Bronchial epithelial cell (primary cell): ENCODE results near the gene C4B. TPM values are rescaled to one million over a fixed set of nuclear protein-coding genes. Genes with fewer than 3 reads are reported as not detected.
"Not testable (repeated sequence)": the region's sequence is repeated elsewhere in the genome, so short reads cannot be mapped to it uniquely, and the experiment has no call there.

Source experiments
- DNase-seq: peaks from one replicate; pipeline ENCODE4 v3.0.0-alpha.2; 2010; ENCODE audit warnings: low read depth
- FAIRE-seq: peaks from 2 replicates; lab custom pipeline; 2011; peaks lifted over from hg19 to GRCh38; lab: Jason Lieb, UNC
- H3K27me3 ChIP-seq: 2 replicates; pipeline ENCODE4 v1.5.1; 2011; ENCODE audit warnings: low read length; ENCODE audit not compliant: control insufficient read depth, insufficient read depth
- H3K36me3 ChIP-seq: 2 replicates; pipeline ENCODE4 v1.5.1; 2011; ENCODE audit warnings: low read length; ENCODE audit not compliant: control insufficient read depth, insufficient read depth
- H3K4me3 ChIP-seq: 2 replicates; pipeline ENCODE4 v1.5.1; 2011; ENCODE audit warnings: mild to moderate bottlenecking, low read depth, low read length, control low read depth
- CTCF ChIP-seq: IDR thresholded peaks from 2 replicates; pipeline ENCODE4 v1.5.1; 2011; ENCODE audit warnings: mild to moderate bottlenecking, moderate library complexity, low read length, control low read depth, inconsistent platforms; ENCODE audit not compliant: insufficient read depth, severe bottlenecking
- total RNA-seq: library from RNA; depleted of rRNA; stranded (reverse); fragments of >200 nt; gene quantifications from 2 replicates; pipeline ENCODE4 v1.2.1, GENCODE V29; 2014

C4B gene
- total RNA-seq = 1.6 and 2.6 TPM in 2 replicates

GRCh38 chr6:32014547-32014946 lies at the start of gene C4B:
Gene C4B (plus strand): TSS chr6:32014795. CDS start chr6:32014846, 51 bp downstream.
- H3K36me3 ChIP-seq, H3K27me3 ChIP-seq, DNase-seq, FAIRE-seq, H3K4me3 ChIP-seq: not testable (repeated sequence)

DNA sequence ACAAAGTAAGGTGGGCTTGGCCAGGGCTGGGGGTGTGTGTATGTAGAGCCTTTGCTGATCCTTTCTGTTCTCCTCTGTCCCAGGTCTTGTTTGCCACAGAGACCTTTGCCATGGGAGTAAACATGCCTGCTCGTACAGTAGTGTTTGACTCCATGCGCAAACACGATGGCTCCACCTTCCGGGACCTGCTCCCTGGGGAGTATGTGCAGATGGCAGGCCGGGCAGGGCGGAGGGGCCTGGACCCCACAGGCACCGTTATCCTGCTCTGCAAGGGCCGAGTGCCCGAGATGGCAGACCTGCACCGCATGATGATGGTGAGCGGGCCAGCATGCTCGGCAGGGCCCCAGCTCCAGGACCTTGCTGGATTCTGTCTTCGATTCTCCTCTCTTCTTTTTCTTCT lies 48.9 kb upstream of the C4B start:
- TF ChIP-seq CTCF = no peak

GRCh38 chr6:31966506-31966905 lies 48.1 kb upstream of the C4B start:
- TF ChIP-seq CTCF = no peak
- Histone ChIP-seq H3K4me3 (no peak overlapping the region), H3K36me3 (peaks cover 40% of the 10 kb centered on the region), H3K27me3 (no peaks in the 10 kb centered on the region)
- FAIRE-seq (no peak), DNase-seq (no peak)

More for the DNA sequence above, 48.9 kb upstream of the C4B start:
- Histone ChIP-seq H3K27me3 (no peaks in the 10 kb centered on the region), H3K4me3 (no peak overlapping the region), H3K36me3 (peaks cover 46% of the 10 kb centered on the region)
- FAIRE-seq (no peak), DNase-seq (no peak)

DNA sequence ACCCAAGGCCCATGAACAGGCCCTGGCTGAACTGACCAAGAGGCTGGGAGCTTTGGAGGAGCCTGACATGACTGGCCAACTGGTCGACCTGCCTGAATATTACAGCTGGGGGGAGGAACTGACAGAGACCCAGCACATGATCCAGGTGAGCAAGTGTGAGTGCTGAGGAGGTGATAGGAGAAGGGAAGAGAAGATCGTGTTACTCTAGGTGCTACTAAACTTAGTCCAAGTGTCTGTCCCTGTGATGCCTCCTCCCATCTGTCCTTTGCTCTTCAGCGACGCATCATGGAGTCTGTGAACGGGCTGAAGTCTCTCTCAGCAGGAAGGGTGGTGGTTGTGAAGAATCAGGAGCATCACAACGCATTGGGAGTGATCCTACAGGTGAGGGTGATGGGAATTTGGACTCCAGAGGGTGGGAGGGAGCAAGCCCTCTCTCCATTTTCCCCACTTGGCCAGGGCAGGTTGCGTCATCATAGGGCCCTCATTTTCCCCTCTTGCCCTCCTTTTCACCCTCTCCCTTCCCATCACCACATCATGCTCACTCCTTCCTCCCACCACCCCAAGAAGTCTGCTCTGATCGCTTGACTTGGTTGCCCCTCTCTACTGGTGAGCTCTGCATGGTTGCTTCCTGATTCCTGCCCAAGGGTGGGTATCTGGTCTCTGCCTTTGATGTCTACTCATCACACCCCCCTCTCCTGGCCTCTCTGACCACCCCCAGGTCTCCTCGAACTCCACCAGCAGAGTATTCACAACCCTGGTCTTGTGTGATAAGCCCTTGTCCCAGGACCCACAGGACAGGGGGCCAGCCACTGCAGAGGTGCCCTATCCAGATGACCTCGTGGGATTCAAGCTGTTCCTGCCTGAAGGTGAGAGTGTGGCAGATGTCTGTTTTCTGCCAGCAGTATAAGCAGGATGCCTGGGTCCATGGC lies 47.3 kb upstream of the C4B start:
- TF ChIP-seq CTCF = no peak
- peaks cover 36% of the 10 kb centered on the region for H3K36me3 ChIP-seq
- FAIRE-seq (no peak), DNase-seq (no peak)
- H3K4me3 ChIP-seq = no peak overlapping the region
- no peaks in the 10 kb centered on the region for H3K27me3 ChIP-seq

DNA sequence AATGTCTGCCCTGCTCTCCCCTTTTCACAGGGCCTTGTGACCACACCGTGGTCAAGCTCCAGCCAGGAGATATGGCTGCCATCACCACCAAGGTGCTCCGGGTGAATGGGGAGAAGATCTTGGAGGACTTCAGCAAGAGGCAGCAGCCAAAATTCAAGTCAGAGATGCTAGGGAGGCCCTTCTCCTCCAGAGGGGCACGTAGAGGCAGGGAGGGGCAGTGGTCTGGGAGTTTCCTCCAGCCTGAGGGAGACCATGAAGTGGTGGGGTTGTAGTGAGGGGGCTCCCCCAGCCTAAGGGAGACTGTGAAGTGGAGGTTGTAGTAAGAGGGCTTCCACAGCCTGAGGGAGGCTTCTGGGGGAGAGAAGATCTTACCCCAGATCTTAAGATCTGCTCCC lies 46.7 kb upstream of the C4B start:
- no peak for TF ChIP-seq CTCF

DNA sequence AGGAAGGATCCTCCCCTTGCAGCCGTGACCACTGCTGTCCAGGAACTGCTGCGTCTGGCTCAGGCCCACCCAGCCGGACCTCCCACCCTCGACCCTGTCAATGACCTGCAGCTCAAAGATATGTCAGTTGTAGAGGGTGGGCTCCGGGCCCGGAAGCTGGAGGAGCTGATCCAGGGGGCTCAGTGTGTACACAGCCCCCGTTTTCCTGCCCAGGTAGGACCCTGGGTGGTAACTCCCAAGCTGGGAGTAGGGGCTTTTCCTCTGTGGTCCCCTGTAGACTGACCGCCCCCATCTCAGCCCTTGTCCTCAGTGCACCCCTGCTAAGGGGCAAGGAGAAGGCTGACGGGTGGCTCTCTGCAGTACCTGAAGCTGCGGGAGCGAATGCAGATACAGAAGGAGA lies 46.3 kb upstream of the C4B start:
- Histone ChIP-seq H3K36me3 (peaks cover 28% of the 10 kb centered on the region), H3K27me3 (no peaks in the 10 kb centered on the region), H3K4me3 (no peak overlapping the region)
- no peak for TF ChIP-seq CTCF
- DNase-seq = no peak
- no peak for FAIRE-seq

More for the DNA sequence above, 46.7 kb upstream of the C4B start:
- Histone ChIP-seq H3K27me3 (no peaks in the 10 kb centered on the region), H3K36me3 (peaks cover 32% of the 10 kb centered on the region), H3K4me3 (no peak overlapping the region)
- no peak for FAIRE-seq
- DNase-seq = no peak
